Stimulated activated CD4-positive, alpha-beta T cell treated with anti-CD3 and anti-CD28 coated beads, TNF-alpha, amount 100 ng/mL, for 4 hours (primary cell): ENCODE measurements around the gene OGA.

Source experiments
- DNase-seq, 3 experiments: peaks; one replicate each; pipeline ENCODE4 v3.0.0-alpha.2; 2020; ENCODE audit warnings: low read depth in 3 of 3

OGA gene

GRCh38 chr10:101837748-101838147 is 19.5 kb upstream of the OGA start:
- DNase-seq, result no peak

- no peak for DNase-seq
Measured at GRCh38 chr10:101835362-101835761, 17.1 kb upstream of the OGA start.

GRCh38 chr10:101834341-101834740 is 16.1 kb upstream of the OGA start:
- DNase-seq, result no peak

GRCh38 chr10:101833466-101833865 is 15.2 kb upstream of the OGA start:
- DNase-seq, result no peak

- DNase-seq, result no peak
Measured at GRCh38 chr10:101832325-101832771, 14.1 kb upstream of the OGA start.

- DNase-seq, result no peak
Measured at GRCh38 chr10:101831169-101831811, 13.0 kb upstream of the OGA start.

GRCh38 chr10:101830322-101831168 is 12.3 kb upstream of the OGA start:
- DNase-seq, result peak; percentile 78 to 95 (median 91)

- DNase-seq, result peak in 2 of 3 experiments; percentile 47 to 52
Measured at GRCh38 chr10:101829561-101830315, 11.5 kb upstream of the OGA start.

- DNase-seq, result no peak
Measured at GRCh38 chr10:101828766-101829551, 10.7 kb upstream of the OGA start.

- no peak for DNase-seq
Measured at GRCh38 chr10:101827919-101828600, 9.8 kb upstream of the OGA start.

- DNase-seq, result no peak
Measured at GRCh38 chr10:101826852-101827434, 8.7 kb upstream of the OGA start.

- no peak for DNase-seq
Measured at GRCh38 chr10:101824736-101825135, 6.5 kb upstream of the OGA start.

GRCh38 chr10:101818872-101819633 is 809 bp upstream of the OGA start:
- no peak for DNase-seq

GRCh38 chr10:101817337-101818118 is 716 bp downstream of the OGA start:
- DNase-seq, result no peak

GRCh38 chr10:101816913-101817336 is 1.3 kb downstream of the OGA start:
- DNase-seq, result no peak

- no peak for DNase-seq
Measured at GRCh38 chr10:101816376-101816775, 1.9 kb downstream of the OGA start.

GRCh38 chr10:101814466-101815071 is 3.7 kb downstream of the OGA start:
- DNase-seq, result no peak

GRCh38 chr10:101812606-101813005 is 5.6 kb downstream of the OGA start:
- no peak for DNase-seq

GRCh38 chr10:101807158-101807557 is 11.1 kb downstream of the OGA start:
- no peak for DNase-seq
